GM10248 (cell line): Measurements from ENCODE around the gene XCR1.
"Not testable (repeated sequence)": the region's sequence is repeated elsewhere in the genome, so short reads cannot be mapped to it uniquely, and the experiment has no call there.

Experiments
- CTCF ChIA-PET: fragments of 300-600 bp; sonication (Branson Sonifier 250); formaldehyde crosslinking; extraction: SDS; loops from one replicate; lab custom pipeline; 2021; ENCODE audit warnings: antibody characterized with exemption; lab: Yijun Ruan, JAX
- POLR2A ChIA-PET: fragments of 350-650 bp; sonication (Branson Sonifier 250); formaldehyde crosslinking; extraction: SDS; loops from one replicate; lab custom pipeline; 2020; ENCODE audit warnings: antibody characterized with exemption; lab: Yijun Ruan, JAX
- DNase-seq: peaks from one replicate; pipeline ENCODE4 v3.0.0; 2012; ENCODE audit errors: extremely low spot score
- TF ChIP-seq, protein P1 (sequence below): IDR thresholded peaks from 2 replicates; pipeline ENCODE4 v1.5.1; 2012; ENCODE audit warnings: mild to moderate bottlenecking, low read depth; ENCODE audit errors: extremely low read depth, missing control alignments, control extremely low read depth

XCR1 gene

DNA sequence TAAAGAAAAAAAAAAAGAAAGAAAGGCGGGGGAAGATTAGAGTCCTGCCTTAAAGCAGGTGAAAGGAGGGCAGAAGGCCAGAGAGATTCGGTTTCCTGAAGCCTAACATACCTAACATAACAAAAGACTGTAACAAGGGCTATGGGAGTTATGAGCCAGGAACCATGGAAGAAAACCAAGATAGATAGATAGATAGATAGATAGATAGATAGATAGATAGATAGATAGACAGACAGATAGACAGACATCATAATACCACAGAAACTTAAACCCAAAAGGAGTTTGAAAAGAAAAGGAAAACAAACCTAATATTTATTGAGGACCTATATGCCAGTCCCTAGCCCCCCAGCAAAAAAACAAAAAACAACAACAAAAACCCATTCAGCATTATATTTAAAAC is 29.3 kb downstream of the XCR1 start:
- TF ChIP-seq, protein P1, sequence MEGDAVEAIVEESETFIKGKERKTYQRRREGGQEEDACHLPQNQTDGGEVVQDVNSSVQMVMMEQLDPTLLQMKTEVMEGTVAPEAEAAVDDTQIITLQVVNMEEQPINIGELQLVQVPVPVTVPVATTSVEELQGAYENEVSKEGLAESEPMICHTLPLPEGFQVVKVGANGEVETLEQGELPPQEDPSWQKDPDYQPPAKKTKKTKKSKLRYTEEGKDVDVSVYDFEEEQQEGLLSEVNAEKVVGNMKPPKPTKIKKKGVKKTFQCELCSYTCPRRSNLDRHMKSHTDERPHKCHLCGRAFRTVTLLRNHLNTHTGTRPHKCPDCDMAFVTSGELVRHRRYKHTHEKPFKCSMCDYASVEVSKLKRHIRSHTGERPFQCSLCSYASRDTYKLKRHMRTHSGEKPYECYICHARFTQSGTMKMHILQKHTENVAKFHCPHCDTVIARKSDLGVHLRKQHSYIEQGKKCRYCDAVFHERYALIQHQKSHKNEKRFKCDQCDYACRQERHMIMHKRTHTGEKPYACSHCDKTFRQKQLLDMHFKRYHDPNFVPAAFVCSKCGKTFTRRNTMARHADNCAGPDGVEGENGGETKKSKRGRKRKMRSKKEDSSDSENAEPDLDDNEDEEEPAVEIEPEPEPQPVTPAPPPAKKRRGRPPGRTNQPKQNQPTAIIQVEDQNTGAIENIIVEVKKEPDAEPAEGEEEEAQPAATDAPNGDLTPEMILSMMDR = no peak
- ChIA-PET CTCF (interaction anchor here (1.0 to 1.7 kb wide), 2 partner anchors 28 to 34 kb away, joined by 3 to 4 read pairs; no protein-coding TSS in a partner anchor), POLR2A (no interaction called here)
- DNase-seq = no peak

DNA sequence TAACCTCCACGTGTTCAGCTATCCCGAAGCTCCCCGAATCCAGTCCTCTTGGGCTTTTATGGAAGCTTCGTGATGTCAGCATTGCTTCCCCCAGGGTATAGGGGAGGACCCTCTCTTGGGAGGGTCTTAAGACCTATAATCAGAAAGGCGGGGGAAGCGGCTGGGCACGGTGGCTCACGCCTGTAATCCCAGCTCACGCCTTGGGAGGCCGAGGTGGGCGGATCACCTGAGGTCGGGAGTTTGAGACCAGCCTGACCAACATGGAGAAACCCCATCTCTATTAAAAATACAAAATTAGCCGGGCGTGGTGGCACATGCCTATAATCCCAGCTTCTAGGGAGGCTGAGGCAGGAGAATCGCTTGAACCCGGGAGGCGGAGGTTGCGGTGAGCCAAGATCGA is 29.8 kb downstream of the XCR1 start:
- POLR2A ChIA-PET, DNase-seq: not testable (repeated sequence)
- CTCF ChIA-PET = interaction anchor here (1.0 to 1.5 kb wide), 3 partner anchors 19 to 81 kb away, joined by 3 to 10 read pairs (median 6); no protein-coding TSS in a partner anchor

DNA sequence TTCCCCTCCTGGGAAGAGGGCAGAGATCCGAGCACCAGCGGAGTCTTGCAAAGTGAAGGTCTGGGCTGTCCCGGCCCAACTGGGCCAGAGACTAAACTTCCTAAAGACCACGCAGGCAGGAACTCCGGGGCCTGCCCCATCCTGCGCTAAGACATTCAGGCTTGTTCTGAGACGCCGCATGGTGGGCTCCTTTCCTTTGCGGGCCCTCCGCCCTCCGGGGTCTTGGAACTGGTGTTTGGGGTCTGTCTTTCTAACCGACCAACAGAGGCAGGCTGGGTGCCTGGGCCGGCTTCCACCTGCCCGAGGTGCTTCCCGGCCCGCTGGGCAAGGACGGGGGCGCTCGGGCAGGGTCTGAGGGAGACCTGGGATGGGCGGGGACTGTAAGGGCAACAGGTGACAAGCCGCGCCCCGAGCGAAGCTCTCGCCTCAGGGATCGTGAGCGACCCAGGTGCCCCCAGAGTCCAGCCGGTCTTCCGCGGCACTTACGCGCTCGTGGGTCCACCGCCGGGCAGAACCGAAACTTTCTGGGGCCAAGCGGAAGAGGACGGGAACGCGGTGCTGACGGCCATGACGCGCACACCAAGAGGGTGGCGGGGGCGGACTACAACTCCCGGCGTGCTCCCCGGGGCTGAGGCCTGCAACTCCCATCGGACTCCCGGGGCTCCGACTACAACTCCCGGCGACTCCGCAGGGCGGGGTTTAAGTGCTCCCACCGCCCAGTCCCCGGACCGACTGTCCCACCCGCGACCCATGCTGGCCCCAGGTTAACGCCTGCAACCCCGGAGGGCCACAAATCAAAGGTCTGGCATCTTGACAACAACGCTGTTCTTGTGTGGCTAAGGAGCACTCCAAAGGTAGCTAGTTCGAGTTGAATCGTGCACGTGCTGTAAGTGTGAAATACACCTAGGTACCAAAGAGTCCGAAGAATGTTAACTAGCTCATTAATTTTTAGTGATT is 31.8 kb downstream of the XCR1 start, which contains the start of gene FYCO1:
Gene FYCO1 (minus strand): TSS at position 589 of the 957 bp plus-strand sequence. CDS start 10,914 bp downstream, outside the sequence.
- POLR2A ChIA-PET = no interaction called here
- peak; percentile 95 for DNase-seq
- CTCF ChIA-PET = interaction anchor here (1.1 to 2.4 kb wide), 7 partner anchors 14 to 336 kb away, joined by 3 to 22 read pairs (median 3); no protein-coding TSS in a partner anchor
- TF ChIP-seq, protein P1 = no peak

DNA sequence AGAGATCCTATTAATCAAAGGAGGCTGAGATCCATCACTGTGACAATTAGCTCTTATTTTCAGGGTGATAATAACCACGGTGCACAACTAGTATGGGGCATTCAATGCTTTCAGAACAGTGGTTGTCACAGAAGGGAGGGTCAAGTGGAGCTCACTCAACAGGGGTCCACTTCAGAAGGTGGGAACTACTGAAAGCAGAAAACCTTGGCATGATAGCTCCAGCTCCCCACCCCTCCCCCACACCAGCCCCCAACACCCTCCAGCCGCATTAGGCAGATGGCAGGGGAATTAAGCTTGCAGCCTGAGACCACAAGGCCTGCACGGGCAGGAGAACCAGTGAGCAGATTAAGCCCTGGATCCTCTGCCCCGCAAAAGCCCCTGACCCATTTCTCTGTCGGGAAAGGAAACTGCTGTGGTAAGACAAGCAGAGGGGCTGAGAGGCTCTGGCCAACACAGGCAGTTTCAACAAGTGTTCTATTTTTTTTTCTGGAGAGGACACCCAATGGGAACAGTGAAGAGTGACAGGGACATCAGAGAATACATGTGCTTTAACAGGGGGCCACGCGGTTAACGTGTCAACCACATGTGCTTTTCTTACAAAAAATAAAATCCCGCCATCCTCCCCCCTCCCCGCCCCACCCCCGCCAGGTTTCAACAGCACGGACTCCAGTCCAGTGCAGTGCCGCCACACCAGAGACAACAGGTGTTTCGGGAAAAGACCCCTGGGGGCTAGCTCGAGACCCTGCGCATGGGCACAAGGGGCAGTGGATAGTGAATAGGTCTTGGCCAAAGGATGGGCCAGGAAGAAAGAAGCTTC is 32.7 kb downstream of the XCR1 start:
- ChIA-PET POLR2A (no interaction called here), CTCF (interaction anchor here (0.7 to 2.4 kb wide), 13 partner anchors 10 to 335 kb away, joined by 3 to 22 read pairs (median 3); no protein-coding TSS in a partner anchor)
- DNase-seq = peak; percentile 68
- TF ChIP-seq, protein P1 = no peak

DNA sequence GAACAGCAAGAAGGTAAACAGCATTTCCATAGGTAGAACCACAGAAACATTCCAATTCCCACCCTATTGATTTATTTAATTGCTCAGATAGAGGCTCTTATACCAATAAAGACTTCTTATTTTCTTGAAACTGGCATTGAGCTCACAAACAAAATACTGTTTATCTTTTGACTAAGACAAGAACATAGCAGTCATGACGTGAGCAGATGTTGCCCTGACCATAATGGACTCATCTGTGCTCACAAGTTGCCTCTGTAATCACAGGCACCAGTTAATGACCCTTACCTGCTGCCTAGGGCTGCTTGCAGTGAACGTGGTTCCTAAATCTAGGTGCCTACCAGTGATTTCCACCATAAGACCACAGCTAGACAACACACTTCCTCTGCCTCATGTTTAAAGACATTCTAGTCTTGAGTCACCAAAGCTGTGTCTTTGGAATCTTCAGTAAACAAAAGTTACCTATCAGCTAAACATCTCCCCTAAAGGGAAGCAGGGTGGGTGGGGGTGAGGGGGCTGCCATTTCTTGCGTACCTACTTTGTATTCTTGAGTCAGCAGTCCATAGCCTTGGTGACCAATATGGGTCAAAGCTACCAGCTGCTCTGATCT is 33.8 kb downstream of the XCR1 start:
- POLR2A ChIA-PET = interaction anchor here (0.6 kb wide), 1 partner anchor 39 kb away, joined by 3 read pairs; no protein-coding TSS in a partner anchor
- DNase-seq = peak; percentile 26
- TF ChIP-seq, protein P1 = no peak
- CTCF ChIA-PET = interaction anchor here (1.0 to 2.4 kb wide), 11 partner anchors 9 to 385 kb away, joined by 3 to 22 read pairs (median 4); no protein-coding TSS in a partner anchor

DNA sequence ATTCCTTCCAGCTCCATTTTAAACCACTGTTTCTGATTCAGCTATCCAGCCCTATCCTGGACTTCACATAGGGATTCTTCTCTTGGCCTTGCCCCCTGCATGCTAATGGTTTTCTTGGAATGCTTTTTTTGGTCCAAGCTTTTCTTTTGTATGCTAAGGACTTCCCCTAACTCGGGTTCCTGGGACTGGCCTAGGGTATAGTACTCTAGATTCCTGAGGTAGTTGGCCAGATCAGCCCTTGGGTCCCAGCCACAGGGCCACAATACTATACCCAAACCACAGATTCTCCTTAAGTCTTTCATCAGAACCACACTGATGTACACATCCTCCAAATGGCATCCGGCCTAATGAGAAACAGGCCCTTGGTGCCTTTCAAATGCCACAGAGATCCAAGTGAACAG is 34.5 kb downstream of the XCR1 start:
- no peak for DNase-seq
- CTCF ChIA-PET = interaction anchor here (0.8 to 2.4 kb wide), 9 partner anchors 11 to 386 kb away, joined by 3 to 8 read pairs (median 3); no protein-coding TSS in a partner anchor

More for the DNA sequence above, 34.5 kb downstream of the XCR1 start:
- TF ChIP-seq, protein P1 = no peak
- POLR2A ChIA-PET = no interaction called here
